Breast epithelium (tissue), 4 donors: Measurements from ENCODE around the gene CIROP. TPM values are rescaled to one million over a fixed set of nuclear protein-coding genes. Genes with fewer than 3 reads are reported as not detected.
A peak's percentile ranks its signal among the peaks of the same experiment; 100 is the strongest.

Experiments used
- DNase-seq, 2 donors: peaks; one replicate each; pipeline ENCODE4 v3.0.0-alpha.2; 2019; ENCODE audit warnings: low spot score in 2 of 2
- H3K27ac ChIP-seq, 2 donors: fragments of 200-600 bp; sonication (generic) in 1 of 2; one replicate each; pipeline ENCODE4 v1.5.1; 2016 to 2019; ENCODE audit warnings: mild to moderate bottlenecking in 1 of 2
- H3K27me3 ChIP-seq, 2 donors: fragments of 200-600 bp; sonication (generic) in 1 of 2; one replicate each; pipeline versions ENCODE4 v1.5.1 to v1.6.0; 2017 to 2019; ENCODE audit warnings: control low read depth in 1 of 2, mild to moderate bottlenecking in 1 of 2
- H3K36me3 ChIP-seq: fragments of 200-600 bp; one replicate; pipeline ENCODE4 v1.5.1; 2019
- H3K4me1 ChIP-seq, 2 donors: fragments of 200-600 bp; sonication (generic); one replicate each; pipeline ENCODE4 v1.5.1; 2016 to 2019; ENCODE audit warnings: control low read depth in 1 of 2
- H3K4me3 ChIP-seq, 3 donors: fragments of 200-600 bp; sonication (generic); 1 replicate in 2 of 3; 2 replicates in 1 of 3; pipeline ENCODE4 v1.5.1; 2016 to 2019; ENCODE audit warnings: mild to moderate bottlenecking in 3 of 3, moderate library complexity in 2 of 3
- H3K9me3 ChIP-seq, 2 donors: fragments of 200-600 bp; sonication (generic) in 1 of 2; one replicate each; pipeline ENCODE4 v1.5.1; 2016 to 2019; ENCODE audit warnings: control low read depth in 1 of 2
- POLR2A ChIP-seq: fragments of 450-650 bp; IDR thresholded peaks from one replicate; pipeline ENCODE4 v1.6.1; 2016; ENCODE audit warnings: antibody characterized with exemption, mild to moderate bottlenecking, moderate library complexity
- POLR2AphosphoS5 ChIP-seq, 3 donors: sonication (generic); formaldehyde crosslinking; IDR thresholded peaks; one replicate each; pipeline ENCODE4 v1.6.1; 2017; ENCODE audit warnings: antibody characterized with exemption in 3 of 3
- intact Hi-C: fragments of 100-400 bp; cut with DNase I; formaldehyde crosslinking; loops from one replicate; pipeline ENCODE4 v1.15.1; 2023; ENCODE audit warnings: low total_unique reads
- total RNA-seq, 3 donors: library from RNA; depleted of rRNA; stranded (reverse); fragments of >200 nt; gene quantifications; one replicate each; pipeline ENCODE4 v1.1.0, GENCODE V29; 2016
- TF ChIP-seq, protein P1 (sequence below), 3 donors: fragments of 450-650 bp; IDR thresholded peaks; one replicate each; pipeline ENCODE4 v1.5.1; 2016 to 2017; ENCODE audit warnings: antibody characterized with exemption in 3 of 3, mild to moderate bottlenecking in 3 of 3, moderate library complexity in 3 of 3

CIROP gene
- total RNA-seq, 3 donors from 2014 or later: not detected

DNA sequence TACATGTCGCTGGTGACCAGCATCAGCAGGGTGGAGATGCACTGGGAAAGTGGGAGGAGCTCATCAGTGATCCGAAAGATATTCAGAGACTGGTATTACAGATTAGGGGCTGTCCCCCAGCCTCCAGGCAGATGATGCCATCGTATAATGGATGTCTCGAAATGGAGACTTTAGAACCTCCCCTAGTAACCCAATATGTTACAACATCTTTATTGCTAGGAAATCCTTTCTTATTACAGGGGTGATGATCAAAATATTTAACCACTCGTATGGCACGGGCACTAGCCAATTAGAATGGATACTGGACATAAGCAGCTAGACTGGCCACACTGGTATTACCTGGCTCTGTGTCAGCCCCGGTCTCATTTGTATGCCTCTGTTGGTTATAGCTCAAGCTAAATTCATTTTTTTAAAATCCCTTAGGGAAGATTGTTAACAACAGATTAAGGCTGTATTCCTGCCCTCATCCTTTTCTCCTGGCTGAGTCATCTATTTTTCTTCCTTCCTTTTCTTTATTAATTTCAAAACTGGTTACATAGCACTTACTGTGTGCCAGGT is 25.0 kb upstream of the CIROP start:
- TF ChIP-seq, protein P1, sequence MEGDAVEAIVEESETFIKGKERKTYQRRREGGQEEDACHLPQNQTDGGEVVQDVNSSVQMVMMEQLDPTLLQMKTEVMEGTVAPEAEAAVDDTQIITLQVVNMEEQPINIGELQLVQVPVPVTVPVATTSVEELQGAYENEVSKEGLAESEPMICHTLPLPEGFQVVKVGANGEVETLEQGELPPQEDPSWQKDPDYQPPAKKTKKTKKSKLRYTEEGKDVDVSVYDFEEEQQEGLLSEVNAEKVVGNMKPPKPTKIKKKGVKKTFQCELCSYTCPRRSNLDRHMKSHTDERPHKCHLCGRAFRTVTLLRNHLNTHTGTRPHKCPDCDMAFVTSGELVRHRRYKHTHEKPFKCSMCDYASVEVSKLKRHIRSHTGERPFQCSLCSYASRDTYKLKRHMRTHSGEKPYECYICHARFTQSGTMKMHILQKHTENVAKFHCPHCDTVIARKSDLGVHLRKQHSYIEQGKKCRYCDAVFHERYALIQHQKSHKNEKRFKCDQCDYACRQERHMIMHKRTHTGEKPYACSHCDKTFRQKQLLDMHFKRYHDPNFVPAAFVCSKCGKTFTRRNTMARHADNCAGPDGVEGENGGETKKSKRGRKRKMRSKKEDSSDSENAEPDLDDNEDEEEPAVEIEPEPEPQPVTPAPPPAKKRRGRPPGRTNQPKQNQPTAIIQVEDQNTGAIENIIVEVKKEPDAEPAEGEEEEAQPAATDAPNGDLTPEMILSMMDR (IDR thresholded peaks at IDR 0.05): no peak
- no peak for TF ChIP-seq POLR2A
- no peak for TF ChIP-seq POLR2AphosphoS5 (IDR thresholded peaks at IDR 0.05)
- peak; percentile 85 to 88 for DNase-seq
- no peak overlapping the region for H3K4me3 ChIP-seq
- H3K36me3 ChIP-seq: no peaks in the 10 kb centered on the region
- peak overlapping the region; percentile 75 to 89 for H3K27ac ChIP-seq
- no peaks in the 10 kb centered on the region for H3K27me3 ChIP-seq
- intact Hi-C loops: no loop called here
- peaks cover 0 to 3% of the 10 kb centered on the region in 2 donors for H3K4me1 ChIP-seq
- no peaks in the 10 kb centered on the region for H3K9me3 ChIP-seq

DNA sequence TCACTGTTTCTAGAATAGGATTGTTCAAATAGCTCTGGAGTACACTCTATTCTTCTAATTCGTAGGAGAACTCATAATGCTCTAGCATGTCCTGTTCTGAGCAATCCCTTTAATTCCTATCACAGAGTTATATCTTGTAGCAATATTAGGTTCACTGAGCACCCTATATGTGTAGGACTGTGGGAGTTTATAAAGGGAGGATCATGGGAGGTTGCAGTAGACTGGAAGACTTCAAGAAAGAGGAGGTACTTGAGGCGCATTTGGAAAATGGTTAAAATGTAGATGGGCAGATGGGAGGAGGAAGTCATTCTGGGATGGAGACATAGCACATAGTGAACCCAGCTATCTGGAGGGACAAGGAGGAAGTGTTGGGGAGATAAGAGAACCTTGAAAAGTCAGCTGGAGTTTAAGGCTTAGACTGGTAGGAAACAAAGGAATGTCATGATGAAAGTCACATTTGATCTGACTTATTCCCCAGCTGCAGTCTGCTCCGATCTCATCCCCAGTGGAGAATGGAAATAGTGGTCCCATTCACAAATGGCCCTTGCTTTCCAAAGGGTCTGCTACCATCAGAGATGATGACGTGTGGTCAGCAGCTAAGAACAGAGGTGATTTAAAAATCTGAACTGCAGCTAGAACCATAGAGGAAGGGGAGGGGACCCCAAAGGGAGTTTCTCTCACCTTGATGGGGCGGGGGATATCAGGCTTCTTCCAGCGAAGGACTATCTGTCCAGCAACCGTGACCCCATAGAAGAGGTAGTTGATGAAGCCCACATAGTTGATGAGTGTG is 24.4 kb upstream of the CIROP start:
- no peak for DNase-seq
- Histone ChIP-seq H3K27me3 (no peaks in the 10 kb centered on the region), H3K4me3 (no peak overlapping the region), H3K4me1 (peaks cover 0 to 3% of the 10 kb centered on the region in 2 donors), H3K27ac (peak overlapping the region; percentile 75 to 89), H3K9me3 (no peaks in the 10 kb centered on the region), H3K36me3 (no peaks in the 10 kb centered on the region)
- no peak for TF ChIP-seq POLR2AphosphoS5 (IDR thresholded peaks at IDR 0.05)
- TF ChIP-seq, protein P1 (IDR thresholded peaks at IDR 0.05): no peak
- TF ChIP-seq POLR2A: no peak
- intact Hi-C loops: no loop called here

DNA sequence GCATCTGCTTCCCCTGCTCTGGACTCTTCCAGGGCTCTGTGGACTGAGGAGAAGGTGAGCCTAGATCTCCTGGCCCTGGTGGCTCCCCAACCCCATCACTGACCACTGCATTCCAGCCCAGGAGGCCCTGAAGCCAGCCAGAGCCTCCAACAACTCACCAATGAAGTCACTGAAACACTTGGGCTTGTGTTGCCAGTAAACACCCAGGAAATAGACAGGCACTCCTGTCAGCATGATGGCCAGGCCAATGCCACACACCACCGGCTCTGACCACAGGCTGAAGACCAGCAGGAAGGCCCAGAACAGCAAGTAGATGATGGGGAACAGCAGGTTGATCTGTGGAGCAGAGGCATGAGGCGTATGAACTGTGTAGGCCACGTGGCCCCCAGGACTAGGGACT is 23.1 kb upstream of the CIROP start:
- Histone ChIP-seq H3K4me3 (no peak overlapping the region), H3K9me3 (no peaks in the 10 kb centered on the region), H3K27me3 (no peaks in the 10 kb centered on the region), H3K36me3 (no peaks in the 10 kb centered on the region), H3K27ac (peak overlapping the region in 1 of 2 donors; percentile 12), H3K4me1 (peaks cover 0 to 3% of the 10 kb centered on the region in 2 donors)
- no peak for TF ChIP-seq POLR2A
- intact Hi-C loops: no loop called here
- DNase-seq: no peak

DNA sequence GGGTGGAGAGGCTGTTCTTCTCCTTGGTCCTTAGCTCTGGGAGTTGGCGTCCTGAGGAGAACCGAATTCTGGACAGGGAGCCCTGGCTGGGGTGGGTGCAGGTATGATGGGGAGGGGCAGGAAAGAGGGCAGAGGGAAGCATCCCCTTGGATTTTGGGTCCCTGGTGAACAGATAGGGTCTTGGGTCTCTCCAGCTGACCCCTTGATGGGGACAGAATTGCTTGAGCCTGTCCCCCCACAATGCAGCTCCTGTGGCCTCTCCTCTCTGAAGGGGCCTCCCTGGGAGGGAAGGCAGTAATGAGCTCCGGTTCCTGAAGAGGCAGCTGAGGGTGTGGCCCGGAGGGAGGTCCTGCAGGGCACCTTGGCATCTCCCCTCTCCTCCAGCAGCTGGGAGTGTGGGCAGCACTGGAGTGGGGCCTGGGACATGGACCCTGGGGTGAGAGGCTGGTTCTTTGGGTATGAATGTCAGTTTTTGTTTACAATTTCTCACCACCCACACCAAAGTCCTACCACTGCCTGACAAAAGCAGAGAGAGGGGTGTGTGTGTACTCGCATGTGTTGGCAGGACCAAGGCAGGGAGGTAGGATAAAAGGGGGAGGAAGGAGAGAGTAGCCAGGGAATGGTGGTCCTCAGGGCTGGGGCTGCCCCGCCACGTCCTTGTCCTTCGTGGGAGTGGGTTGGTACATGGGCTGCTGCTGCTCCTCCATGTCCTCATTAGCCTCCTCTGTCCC is 21.9 kb upstream of the CIROP start:
- H3K36me3 ChIP-seq: no peaks in the 10 kb centered on the region
- no peak for DNase-seq
- H3K4me3 ChIP-seq: no peak overlapping the region
- H3K27me3 ChIP-seq: no peaks in the 10 kb centered on the region
- H3K27ac ChIP-seq: peak overlapping the region in 1 of 2 donors; percentile 63
- H3K4me1 ChIP-seq: peaks cover 0 to 3% of the 10 kb centered on the region in 2 donors
- TF ChIP-seq POLR2AphosphoS5 (IDR thresholded peaks at IDR 0.05) (no peak), POLR2A (no peak)
- TF ChIP-seq, protein P1 (IDR thresholded peaks at IDR 0.05): no peak
- no peaks in the 10 kb centered on the region for H3K9me3 ChIP-seq
- intact Hi-C loops: no loop called here

DNA sequence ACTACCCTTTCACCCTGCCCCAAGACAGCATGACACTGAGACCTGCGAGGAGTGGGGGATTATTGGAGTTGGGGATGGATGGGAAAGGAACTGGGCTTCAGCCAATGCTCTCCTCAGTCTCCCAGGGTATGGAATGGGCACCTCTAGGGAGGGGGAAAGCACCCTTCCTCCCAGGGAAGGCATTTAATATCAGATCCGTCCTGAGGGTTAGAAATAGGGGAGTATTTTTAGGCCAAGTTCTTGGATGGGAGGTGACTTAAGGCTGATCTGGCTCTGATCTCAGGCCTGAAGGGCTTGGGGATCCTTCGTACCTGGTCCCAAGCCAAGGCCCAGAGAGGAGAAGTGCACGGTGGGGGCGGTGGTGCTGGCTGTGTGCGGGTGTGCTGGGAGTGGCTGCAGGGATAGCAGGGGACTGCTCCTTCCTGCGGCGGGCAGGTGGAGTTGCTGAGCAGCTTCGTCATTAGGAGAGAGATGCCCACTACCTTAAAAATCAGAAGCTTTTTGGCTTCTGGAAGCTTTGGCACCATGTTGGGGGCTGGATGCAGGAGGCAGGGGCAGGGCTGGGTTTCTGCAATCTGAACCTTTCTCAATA is 21.2 kb upstream of the CIROP start:
- peak overlapping the region; percentile 63 to 64 for H3K27ac ChIP-seq
- intact Hi-C loops: no loop called here
- no peaks in the 10 kb centered on the region for H3K9me3 ChIP-seq
- TF ChIP-seq, protein P1 (IDR thresholded peaks at IDR 0.05): no peak
- TF ChIP-seq POLR2AphosphoS5 (IDR thresholded peaks at IDR 0.05) (peak in 1 of 3 donors; percentile 20), POLR2A (no peak)
- no peak for DNase-seq
- H3K27me3 ChIP-seq: no peaks in the 10 kb centered on the region
- no peaks in the 10 kb centered on the region for H3K36me3 ChIP-seq
- peaks cover 0 to under 1% of the 10 kb centered on the region in 2 donors for H3K4me1 ChIP-seq
- H3K4me3 ChIP-seq: no peak overlapping the region
